SJSA1 (cell line): Measurements from ENCODE around the gene SYNM. TPM values are rescaled to one million over a fixed set of nuclear protein-coding genes. Genes with fewer than 3 reads are reported as not detected.

Source experiments
- DNase-seq, 2 experiments: peaks; one replicate each; pipeline ENCODE4 v3.0.0-alpha.2; 2015 to 2020; ENCODE audit warnings: low spot score in 2 of 2, low read depth in 1 of 2
- H3K27ac ChIP-seq: fragments of 250-450 bp; sonication (Bioruptor Pico); 2 replicates; pipeline ENCODE4 v1.5.1; 2020; ENCODE audit warnings: mild to moderate bottlenecking, moderate library complexity
- H3K27me3 ChIP-seq: fragments of 250-450 bp; sonication (Bioruptor Pico); replicated peaks from 2 replicates; pipeline ENCODE4 v1.5.1; 2020; ENCODE audit warnings: mild to moderate bottlenecking, moderate library complexity
- H3K36me3 ChIP-seq: fragments of 250-450 bp; sonication (Bioruptor Pico); 2 replicates; pipeline ENCODE4 v1.5.1; 2020; ENCODE audit warnings: mild to moderate bottlenecking
- H3K4me1 ChIP-seq: fragments of 250-450 bp; sonication (Bioruptor Pico); replicated peaks from 2 replicates; pipeline ENCODE4 v1.6.1; 2021; ENCODE audit warnings: mild to moderate bottlenecking
- H3K4me3 ChIP-seq: fragments of 250-450 bp; sonication (Bioruptor Pico); 2 replicates; pipeline ENCODE4 v1.5.1; 2020; ENCODE audit warnings: mild to moderate bottlenecking
- H3K9me3 ChIP-seq: fragments of 250-450 bp; sonication (Bioruptor Pico); replicated peaks from 2 replicates; pipeline ENCODE4 v1.5.1; 2020; ENCODE audit warnings: mild to moderate bottlenecking
- total RNA-seq: library from RNA; depleted of rRNA; stranded (reverse); fragments of >200 nt; shearing (Covaris generic); gene quantifications from 2 replicates; pipeline ENCODE4 v1.2.3, GENCODE V29; 2014

Gene SYNM
- total RNA-seq, 1 experiment from 2014 or later = 71.3 TPM

DNA sequence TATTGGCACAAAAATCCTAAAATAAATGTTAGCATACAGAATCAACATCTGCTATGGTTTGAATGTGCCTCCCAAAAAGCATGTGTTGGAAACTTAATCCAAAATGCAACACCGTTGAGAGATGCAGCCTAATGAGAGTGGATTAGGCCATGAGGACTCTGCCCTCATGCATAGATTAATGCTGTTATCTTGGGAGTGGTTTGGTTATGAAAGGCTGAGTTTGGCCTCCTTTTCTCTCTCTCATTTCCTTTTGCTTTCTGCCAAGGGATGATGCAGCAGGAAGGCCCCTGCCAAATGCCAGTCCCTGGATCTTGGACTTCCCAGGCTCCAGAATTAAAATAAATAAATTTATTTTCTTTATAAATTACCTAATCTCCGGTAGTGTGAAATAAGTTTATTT lies 49.4 kb downstream of the SYNM start:
- no peak overlapping the region for H3K27ac ChIP-seq
- H3K27me3 ChIP-seq = no peaks in the 10 kb centered on the region
- no peaks in the 10 kb centered on the region for H3K9me3 ChIP-seq
- peaks cover 29% of the 10 kb centered on the region for H3K36me3 ChIP-seq
- H3K4me3 ChIP-seq = no peak overlapping the region
- DNase-seq = no peak
- H3K4me1 ChIP-seq = peaks cover 12% of the 10 kb centered on the region

- peaks cover 12% of the 10 kb centered on the region for H3K4me1 ChIP-seq
- H3K36me3 ChIP-seq = peaks cover 28% of the 10 kb centered on the region
- H3K9me3 ChIP-seq = no peaks in the 10 kb centered on the region
- H3K4me3 ChIP-seq = no peak overlapping the region
- H3K27ac ChIP-seq = no peak overlapping the region
- no peaks in the 10 kb centered on the region for H3K27me3 ChIP-seq
- DNase-seq = no peak
Observed at GRCh38 chr15:99155961-99156443, 51.1 kb downstream of the SYNM start.

DNA sequence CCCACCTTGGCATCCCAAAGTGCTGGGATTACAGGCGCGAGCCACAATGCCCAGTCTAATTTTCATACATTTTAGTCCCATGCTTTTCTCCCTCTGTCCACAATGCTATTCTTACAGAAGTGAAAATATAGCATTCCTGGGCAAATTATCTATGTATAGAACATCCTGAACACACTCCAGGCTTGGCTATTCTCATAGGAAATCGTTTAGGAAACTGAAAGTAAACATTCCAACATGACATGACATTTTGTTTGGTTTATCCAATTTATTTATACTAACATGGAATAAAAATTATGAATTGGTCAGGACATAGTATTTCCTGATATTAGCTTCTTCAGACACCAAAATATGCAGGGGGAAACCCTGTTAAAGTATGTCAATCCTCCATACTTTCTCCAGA lies 52.6 kb downstream of the SYNM start:
- no peak for DNase-seq
- peaks cover 12% of the 10 kb centered on the region for H3K4me1 ChIP-seq
- 0 out of 2 replicates have a peak overlapping the region, but pooled peaks have one; percentile 7 for H3K27ac ChIP-seq

GRCh38 chr15:99158626-99159412 lies 53.9 kb downstream of the SYNM start:
- Histone ChIP-seq H3K4me1 (peaks cover 12% of the 10 kb centered on the region), H3K4me3 (no peak overlapping the region), H3K27ac (no peak overlapping the region), H3K27me3 (no peaks in the 10 kb centered on the region), H3K36me3 (peaks cover 34% of the 10 kb centered on the region), H3K9me3 (no peaks in the 10 kb centered on the region)
- DNase-seq = no peak

More for the DNA sequence above, 52.6 kb downstream of the SYNM start:
- Histone ChIP-seq H3K27me3 (no peaks in the 10 kb centered on the region), H3K9me3 (no peaks in the 10 kb centered on the region), H3K4me3 (no peak overlapping the region), H3K36me3 (peaks cover 32% of the 10 kb centered on the region)

DNA sequence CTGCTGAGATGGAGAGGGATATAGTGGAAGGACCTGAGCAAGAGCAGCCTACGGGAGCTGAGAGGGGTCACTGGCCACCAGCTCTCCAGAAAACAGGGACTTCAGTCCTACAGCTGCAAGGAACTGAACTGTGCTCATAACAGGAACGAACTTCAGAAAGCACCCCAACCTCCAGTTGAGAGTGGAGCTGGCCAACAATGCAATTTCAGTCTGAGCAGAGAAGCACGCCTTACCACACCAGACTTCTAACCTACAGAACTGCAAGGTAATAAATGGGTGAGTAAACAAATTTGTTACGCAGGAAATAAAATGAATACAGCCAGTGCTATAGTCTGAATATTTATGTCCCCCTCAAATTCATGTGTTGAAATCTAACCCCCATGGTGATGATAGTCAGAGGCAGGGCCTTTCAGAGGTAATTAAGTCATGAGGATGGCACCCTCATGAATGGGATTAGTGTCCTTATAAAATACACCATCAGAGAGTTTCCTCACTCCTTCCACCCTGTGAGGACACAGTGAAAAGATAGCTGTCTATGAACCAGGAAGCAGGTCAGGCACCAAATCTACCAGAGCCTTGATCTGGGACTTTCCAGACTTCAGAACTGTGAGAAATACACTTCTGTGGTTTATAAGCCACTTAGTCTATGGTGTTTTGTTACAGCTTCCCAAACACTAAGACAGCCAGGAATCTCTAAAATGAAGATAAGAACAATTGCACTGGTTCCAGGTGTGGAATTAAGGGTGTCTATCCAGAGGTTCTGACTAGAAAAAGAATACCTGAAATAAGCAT lies 58.6 kb downstream of the SYNM start:
- no peaks in the 10 kb centered on the region for H3K9me3 ChIP-seq
- no peaks in the 10 kb centered on the region for H3K4me1 ChIP-seq
- no peak overlapping the region for H3K4me3 ChIP-seq
- H3K36me3 ChIP-seq = peaks cover 49% of the 10 kb centered on the region
- DNase-seq = no peak
- H3K27me3 ChIP-seq = no peaks in the 10 kb centered on the region
- no peak overlapping the region for H3K27ac ChIP-seq

DNA sequence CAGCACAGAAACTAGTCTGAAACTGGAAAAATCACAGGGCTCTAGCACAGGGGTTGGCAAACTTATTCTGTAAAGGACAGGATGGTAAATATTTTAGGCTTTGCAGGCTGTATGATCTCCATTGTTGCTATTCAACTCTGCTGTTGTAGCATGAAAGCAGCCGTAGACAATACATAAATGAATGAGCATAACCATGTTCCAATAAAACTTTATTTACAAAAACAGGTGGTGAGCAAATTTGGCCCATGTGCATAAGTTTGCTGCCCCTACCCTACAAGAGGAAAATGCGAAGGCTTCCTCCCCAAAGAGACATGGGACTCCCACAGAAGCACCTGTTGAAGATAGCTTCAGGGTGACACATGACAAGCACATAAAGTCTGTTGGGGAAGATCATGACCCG lies 59.2 kb downstream of the SYNM start:
- H3K4me1 ChIP-seq = no peaks in the 10 kb centered on the region

DNA sequence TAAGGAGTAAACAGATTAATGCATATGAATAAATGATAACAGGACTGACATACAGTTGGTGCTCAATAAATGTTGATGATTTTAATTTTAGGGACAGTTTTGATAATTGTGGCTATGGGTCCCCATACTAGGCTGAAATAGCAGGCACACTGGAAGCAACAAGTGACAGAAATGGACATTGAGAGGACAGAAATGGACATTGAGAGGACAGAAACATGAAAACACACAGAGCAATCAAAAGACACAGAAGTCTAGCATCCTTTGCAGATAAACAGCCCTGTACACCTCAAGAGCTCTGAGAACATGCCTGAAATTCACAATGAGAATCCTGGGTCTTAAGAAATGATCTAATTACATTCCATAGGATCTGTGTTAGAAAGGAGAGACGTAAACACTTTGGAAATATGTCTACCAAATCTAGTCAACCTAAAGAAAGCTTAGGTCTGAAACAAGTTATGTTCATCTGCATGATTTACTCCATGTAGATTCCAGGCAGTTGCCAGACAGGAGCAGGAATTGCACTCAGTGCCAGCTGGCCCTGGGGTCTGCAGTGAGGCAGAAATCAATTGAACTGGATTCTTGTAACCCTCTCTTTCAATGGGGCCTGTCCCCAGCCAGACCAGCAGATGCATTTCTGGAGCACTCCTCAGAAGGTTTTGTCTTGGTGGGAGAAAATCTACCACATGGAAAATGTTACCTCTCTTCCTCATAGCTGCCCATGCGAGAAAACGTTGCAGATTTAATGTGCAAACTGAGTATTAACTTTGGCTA lies 60.3 kb downstream of the SYNM start:
- Histone ChIP-seq H3K27ac (no peak overlapping the region), H3K9me3 (no peaks in the 10 kb centered on the region), H3K27me3 (no peaks in the 10 kb centered on the region), H3K36me3 (peaks cover 55% of the 10 kb centered on the region), H3K4me1 (no peaks in the 10 kb centered on the region), H3K4me3 (no peak overlapping the region)
- DNase-seq = no peak

More for the DNA sequence above, 59.2 kb downstream of the SYNM start:
- H3K27me3 ChIP-seq = no peaks in the 10 kb centered on the region
- H3K36me3 ChIP-seq = peaks cover 50% of the 10 kb centered on the region
- no peak overlapping the region for H3K27ac ChIP-seq
- H3K9me3 ChIP-seq = no peaks in the 10 kb centered on the region
- no peak overlapping the region for H3K4me3 ChIP-seq
- no peak for DNase-seq

GRCh38 chr15:99165956-99166689 lies 61.2 kb downstream of the SYNM start:
- peaks cover 60% of the 10 kb centered on the region for H3K36me3 ChIP-seq
- H3K4me3 ChIP-seq = no peak overlapping the region
- H3K9me3 ChIP-seq = no peaks in the 10 kb centered on the region
- H3K27me3 ChIP-seq = no peaks in the 10 kb centered on the region
- DNase-seq = no peak
- H3K27ac ChIP-seq = no peak overlapping the region
- H3K4me1 ChIP-seq = no peaks in the 10 kb centered on the region

- H3K4me1 ChIP-seq = no peaks in the 10 kb centered on the region
- no peak overlapping the region for H3K27ac ChIP-seq
- H3K27me3 ChIP-seq = no peaks in the 10 kb centered on the region
- H3K36me3 ChIP-seq = peaks cover 59% of the 10 kb centered on the region
- no peaks in the 10 kb centered on the region for H3K9me3 ChIP-seq
- no peak for DNase-seq
- H3K4me3 ChIP-seq = no peak overlapping the region
Observed at GRCh38 chr15:99167201-99167600, 62.3 kb downstream of the SYNM start.

DNA sequence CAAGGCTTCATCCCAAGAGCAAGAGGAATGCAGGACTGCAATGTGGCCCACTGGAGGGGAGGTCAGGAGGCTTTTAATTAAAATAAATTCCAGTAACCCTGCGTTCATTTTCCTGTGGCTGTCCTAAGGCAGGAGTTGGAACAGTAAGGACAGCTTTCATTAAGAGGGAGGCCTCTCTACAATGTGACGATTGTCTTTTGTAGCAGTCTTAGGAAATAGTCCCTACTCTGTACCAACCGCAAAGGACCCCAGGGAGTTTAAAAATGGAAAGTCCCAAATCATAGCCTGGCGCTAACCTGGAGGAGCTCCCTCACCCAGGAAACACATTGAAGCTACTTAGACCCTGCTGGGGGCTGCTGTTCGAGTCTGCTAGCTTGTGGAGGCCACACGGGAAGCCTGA lies 62.8 kb downstream of the SYNM start:
- Histone ChIP-seq H3K4me1 (no peaks in the 10 kb centered on the region), H3K27ac (no peak overlapping the region), H3K4me3 (no peak overlapping the region), H3K36me3 (peaks cover 60% of the 10 kb centered on the region), H3K27me3 (no peaks in the 10 kb centered on the region), H3K9me3 (no peaks in the 10 kb centered on the region)
- no peak for DNase-seq

DNA sequence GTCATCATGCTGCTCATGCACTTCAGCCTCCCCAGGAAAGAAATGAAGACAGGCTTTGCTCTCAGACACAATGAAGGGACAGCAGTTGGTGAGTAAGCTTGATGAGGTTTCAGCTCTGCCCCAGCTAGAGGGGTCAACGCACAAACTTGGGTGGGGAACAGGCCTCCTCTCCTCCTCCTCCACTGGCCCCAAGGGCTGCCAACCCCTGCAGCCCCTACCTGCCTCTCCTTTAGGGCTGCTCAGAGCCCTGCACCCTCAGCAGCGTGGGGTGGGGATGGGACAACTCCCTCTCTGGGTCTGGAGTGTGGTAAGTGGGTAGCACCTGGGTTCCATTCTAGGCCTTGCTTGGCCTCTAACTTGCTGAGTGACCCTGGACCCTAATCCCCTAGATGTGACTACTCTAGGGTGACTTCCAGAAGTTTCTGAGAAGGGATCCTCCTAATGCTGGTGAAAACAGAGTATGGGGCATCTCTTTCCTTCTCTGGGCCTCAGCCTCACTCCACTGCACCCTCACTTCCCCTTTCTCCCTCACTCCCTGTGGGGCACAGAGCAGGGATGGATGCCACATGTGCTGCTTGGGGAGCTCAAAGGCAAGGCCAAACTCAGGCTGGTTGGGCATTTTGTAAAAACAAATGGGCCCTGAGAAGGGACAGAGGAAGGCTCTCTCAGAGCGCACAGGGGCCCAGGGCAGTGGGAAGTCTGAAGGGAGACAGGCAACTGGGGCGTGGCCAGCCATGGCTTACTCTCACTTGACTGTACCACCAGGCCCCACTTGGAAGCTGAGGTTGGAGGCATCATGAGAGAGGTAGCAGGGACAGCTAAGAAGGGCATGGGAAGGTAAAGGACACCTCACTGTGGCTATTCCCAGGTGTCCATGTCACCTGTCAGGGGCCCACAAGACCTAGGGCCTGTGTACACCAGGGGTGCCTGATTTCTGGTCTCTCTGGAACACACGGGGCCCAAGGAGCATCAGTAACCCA lies 64.0 kb downstream of the SYNM start:
- peaks cover 58% of the 10 kb centered on the region for H3K36me3 ChIP-seq
- no peaks in the 10 kb centered on the region for H3K4me1 ChIP-seq
- no peak for DNase-seq
- H3K9me3 ChIP-seq = no peaks in the 10 kb centered on the region
- no peaks in the 10 kb centered on the region for H3K27me3 ChIP-seq
- H3K4me3 ChIP-seq = no peak overlapping the region
- no peak overlapping the region for H3K27ac ChIP-seq

- Histone ChIP-seq H3K27me3 (no peaks in the 10 kb centered on the region), H3K4me3 (no peak overlapping the region), H3K27ac (no peak overlapping the region), H3K9me3 (no peaks in the 10 kb centered on the region), H3K4me1 (no peaks in the 10 kb centered on the region), H3K36me3 (peaks cover 59% of the 10 kb centered on the region)
- DNase-seq = no peak
Observed at GRCh38 chr15:99169769-99170311, 65.0 kb downstream of the SYNM start.
